GM21526 (cell line): ENCODE results near the gene APBA1.
"Not testable (repeated sequence)": the region's sequence is repeated elsewhere in the genome, so short reads cannot be mapped to it uniquely, and the experiment has no call there.

ENCODE experiments used
- ATAC-seq: cut with Tn5 transposase; IDR thresholded peaks from one replicate; pipeline ENCODE4 v1.9.1; 2021; ENCODE audit warnings: moderate library complexity; ENCODE audit not compliant: unreplicated experiment, low FRiP score

APBA1 gene

GRCh38 chr9:69454321-69454720, 217.8 kb downstream of the APBA1 start:
- ATAC-seq, result no peak

DNA sequence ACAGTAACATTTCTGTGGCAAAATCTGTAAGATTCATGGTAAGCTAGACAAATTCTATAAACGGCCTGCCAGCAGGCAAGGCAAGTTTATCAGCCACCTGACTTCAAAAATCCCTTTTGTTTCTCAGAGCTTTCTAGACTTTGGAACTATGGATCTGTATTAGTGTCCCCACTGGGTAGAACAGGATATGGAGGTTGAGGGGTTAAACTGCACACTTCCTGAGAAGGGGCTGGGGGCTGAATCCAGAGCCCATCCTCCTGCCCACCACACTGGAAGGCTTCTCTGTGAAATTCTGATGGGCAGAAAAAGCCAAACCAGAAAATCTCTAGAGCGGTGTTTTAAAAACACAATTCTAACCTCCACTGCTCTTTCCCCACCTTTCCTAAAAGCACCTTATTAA, 218.4 kb downstream of the APBA1 start:
- ATAC-seq, result no peak

DNA sequence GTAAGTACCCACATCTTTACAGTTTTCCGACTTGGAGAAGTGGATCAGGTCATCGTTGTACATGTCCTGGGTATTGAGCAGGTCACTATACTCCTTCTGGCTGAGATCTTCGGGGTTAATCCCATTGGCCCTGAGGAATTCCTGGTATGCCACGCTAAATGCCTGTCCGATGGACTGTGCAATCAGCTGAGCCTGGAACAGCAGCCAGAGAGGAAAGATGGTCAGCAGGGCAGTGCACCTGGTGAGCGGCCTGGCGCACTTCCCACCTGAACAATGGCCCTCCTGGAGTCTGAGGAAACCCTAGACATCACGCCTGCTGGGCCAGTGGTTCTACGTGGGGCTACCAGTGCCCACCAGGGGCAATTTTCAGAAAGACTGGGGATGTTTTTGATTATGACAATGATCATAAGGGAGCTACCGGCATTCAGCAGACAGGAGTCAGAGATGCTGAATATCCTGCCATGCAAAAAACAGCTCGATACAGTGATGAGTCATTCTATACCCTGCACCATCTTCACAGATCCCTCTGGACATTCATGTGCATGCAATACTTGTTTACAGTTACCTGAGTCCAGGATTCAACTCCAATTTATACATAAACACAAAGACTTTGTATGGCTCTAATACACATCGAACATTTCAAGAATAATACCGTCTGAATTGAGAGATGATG, 219.9 kb downstream of the APBA1 start:
- no peak for ATAC-seq

- no peak for ATAC-seq
Measured at GRCh38 chr9:69446496-69446895, 225.7 kb downstream of the APBA1 start.

DNA sequence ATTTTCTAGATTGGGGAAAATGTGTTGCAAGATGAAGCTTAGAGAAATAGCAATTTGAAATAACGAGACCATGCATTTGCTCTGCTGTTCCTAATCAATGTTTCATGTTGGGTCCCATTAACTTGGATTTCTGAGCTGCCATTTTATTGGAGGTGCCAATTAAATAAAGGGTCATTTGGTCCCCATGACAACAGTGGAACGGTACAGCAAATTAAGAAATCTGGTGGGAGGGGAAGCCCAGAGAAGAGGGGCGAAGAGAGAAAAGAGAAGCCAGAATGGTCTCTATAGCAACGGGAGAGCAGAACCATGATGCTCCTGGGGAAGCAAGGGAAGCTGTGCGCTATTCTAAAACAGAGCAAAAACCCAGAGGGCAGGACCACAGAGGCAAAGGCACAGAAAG, 226.9 kb downstream of the APBA1 start:
- no peak for ATAC-seq

GRCh38 chr9:69444791-69445190, 227.4 kb downstream of the APBA1 start:
- ATAC-seq, result no peak

- no peak for ATAC-seq
Measured at GRCh38 chr9:69444021-69444420, 228.2 kb downstream of the APBA1 start.

- ATAC-seq, result no peak
Measured at GRCh38 chr9:69443178-69443577, 229.0 kb downstream of the APBA1 start.

DNA sequence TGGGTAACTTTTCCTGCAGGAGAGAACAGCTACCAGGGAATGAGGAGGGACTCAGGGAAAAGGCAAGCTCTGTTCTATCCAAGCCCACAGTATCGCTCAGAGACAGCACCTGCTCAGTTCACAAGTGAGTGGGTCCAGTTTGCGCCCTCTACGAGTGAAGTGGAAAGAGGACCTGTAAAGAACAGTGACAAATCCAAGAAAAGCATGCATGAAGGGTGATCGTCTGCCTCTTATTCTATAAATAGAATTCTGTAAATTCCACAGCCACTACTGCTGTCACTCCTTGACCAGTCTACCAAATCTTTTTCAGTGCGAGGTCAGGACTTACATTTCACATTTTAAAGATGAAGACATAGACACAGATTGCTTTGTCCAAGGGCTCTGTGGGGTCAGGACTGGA, 229.7 kb downstream of the APBA1 start:
- no peak for ATAC-seq

DNA sequence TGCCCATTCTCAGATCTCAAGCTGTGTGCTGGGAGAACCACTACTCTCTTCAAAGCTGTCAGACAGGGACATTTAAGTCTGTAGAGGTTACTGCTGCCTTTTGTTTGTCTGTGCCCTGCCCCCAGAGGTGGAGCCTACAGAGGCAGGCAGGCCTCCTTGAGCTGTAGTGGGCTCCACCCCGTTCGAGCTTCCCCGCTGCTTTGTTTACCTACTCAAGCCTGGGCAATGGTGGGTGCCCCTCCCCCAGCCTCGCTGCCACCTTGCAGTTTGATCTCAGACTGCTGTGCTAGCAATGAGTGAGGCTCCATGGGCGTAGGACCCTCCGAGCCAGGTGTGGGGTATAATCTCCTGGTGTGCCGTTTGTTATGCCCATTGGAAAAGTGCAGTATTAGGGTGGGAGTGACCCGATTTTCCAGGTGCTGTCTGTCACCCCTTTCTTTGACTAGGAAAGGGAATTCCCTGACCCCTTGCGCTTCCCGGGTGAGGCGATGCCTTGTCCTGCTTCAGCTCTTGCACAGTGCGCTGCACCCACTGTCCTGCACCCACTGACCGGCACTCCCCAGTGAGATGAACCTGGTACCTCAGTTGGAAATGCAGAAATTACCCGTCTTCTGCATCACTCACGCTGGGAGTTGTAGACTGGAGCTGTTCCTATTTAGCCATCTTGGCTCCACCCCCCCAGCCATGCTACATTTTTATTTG, 231.8 kb downstream of the APBA1 start:
- not testable (repeated sequence) for ATAC-seq

DNA sequence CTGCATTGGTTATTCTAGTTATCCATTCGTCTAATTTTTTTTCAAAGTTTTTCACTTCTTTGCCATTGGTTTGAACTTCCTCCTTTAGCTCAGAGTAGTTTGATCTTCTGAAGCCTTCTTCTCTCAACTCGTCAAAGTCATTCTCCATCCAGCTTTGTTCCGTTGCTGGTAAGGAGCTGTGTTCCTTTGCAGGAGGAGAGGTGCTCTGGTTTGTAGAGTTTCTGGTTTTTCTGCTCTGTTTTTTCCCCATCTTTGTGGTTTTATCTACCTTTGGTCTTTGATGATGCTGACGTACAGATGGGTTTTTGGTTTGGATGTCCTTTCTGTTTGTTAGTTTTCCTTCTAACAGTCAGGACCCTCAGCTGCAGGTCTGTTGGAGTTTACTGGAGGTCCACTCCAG, 232.5 kb downstream of the APBA1 start:
- not testable (repeated sequence) for ATAC-seq

GRCh38 chr9:69433968-69434367, 238.2 kb downstream of the APBA1 start:
- no peak for ATAC-seq

DNA sequence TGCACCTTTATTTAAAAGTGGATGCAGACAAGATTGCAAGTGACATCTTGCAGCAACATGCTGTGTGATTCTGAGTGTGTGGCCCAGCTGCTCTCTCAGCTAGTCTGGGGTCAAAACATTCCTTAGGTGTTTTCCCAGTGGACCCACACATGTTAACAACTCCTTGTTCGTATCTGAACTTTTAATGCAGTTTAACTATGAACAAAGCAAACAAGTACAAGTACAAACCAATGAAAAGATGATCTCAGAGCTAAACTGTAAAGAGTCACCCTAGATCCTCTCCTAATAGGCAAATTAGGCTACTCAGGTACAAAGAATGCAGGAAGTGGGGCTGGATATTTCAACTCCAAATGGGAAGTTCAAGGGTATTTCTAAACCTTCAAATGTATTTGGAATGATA, 238.8 kb downstream of the APBA1 start:
- no peak for ATAC-seq

- no peak for ATAC-seq
Measured at GRCh38 chr9:69432623-69433022, 239.5 kb downstream of the APBA1 start.

- ATAC-seq, result no peak
Measured at GRCh38 chr9:69431777-69432176, 240.4 kb downstream of the APBA1 start.

GRCh38 chr9:69431203-69431602, 241.0 kb downstream of the APBA1 start:
- ATAC-seq, result no peak

DNA sequence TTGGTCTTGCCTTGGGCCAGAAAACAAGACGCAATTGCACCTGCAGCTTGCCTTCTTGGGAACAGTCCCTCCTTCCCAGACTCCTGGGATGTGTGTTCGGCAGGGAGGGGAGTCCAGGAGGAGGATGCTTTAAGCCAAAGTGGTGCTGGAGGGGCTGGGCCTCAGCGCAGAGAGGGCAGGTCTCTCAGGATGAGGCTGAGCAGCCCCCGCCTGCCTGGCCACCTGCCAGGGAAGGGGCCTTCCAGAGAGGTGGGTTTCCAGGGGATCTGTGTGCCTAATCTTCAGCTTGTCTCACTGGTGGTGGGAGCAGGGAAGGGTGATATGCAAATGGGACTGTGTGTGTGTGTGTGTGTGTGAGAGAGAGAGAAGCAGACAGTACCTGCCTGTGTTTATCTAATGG, 242.0 kb downstream of the APBA1 start:
- ATAC-seq, result no peak

GRCh38 chr9:69429281-69429680, 242.9 kb downstream of the APBA1 start:
- no peak for ATAC-seq

GRCh38 chr9:69428017-69428785, 244.0 kb downstream of the APBA1 start:
- ATAC-seq, result no peak

GRCh38 chr9:69427286-69427685, 244.9 kb downstream of the APBA1 start:
- ATAC-seq, result no peak

DNA sequence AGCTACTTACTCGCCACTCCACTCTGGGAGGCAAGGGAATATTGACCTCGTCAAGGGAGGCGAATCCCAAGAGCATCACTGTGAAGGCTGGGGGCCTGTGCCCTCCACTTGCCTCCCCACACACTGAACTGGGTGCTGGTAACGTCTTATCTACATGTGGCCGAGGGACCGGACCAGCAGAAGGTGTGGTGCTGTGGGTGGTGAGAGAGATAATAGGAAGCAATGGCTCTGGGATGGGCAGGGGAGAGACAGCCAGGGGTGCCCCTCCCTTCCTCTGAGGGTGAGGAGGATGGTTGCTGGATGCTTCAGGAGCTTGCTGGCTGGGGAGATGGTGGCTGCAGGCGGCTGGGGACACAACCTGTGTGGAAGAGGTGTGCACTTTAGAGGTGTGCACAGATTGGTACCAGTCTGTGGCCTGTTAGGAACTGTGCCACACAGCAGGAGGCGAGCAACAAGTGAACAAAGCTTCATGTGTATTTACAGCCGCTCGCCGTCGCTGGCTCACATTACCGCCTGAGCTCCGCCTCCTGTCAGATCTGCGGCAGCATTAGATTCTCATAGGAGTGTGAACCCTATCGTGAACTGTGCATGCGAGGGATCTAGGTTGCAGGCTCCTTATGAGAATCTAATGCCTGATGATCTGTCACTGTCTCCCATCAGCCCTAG, 246.9 kb downstream of the APBA1 start:
- no peak for ATAC-seq
